Transverse colon (tissue), 4 donors: Measurements from ENCODE around the gene TNFRSF1B. TPM values are rescaled to one million over a fixed set of nuclear protein-coding genes. Genes with fewer than 3 reads are reported as not detected.

ENCODE experiments used
- DNase-seq: peaks from one replicate; pipeline ENCODE4 v3.0.0-alpha.2; 2019
- H3K27ac ChIP-seq, 4 donors: fragments of 200-600 bp; sonication (generic); 2 replicates each; pipeline ENCODE4 v1.5.1; 2016 to 2018; ENCODE audit warnings: inconsistent platforms in 4 of 4
- H3K27me3 ChIP-seq: fragments of 200-600 bp; sonication (generic); 2 replicates; pipeline ENCODE4 v1.5.1; 2017; ENCODE audit warnings: inconsistent platforms
- H3K36me3 ChIP-seq, 4 donors: fragments of 200-600 bp; sonication (generic); 2 replicates each; pipeline ENCODE4 v1.5.1; 2017 to 2019; ENCODE audit warnings: inconsistent platforms in 4 of 4
- H3K4me1 ChIP-seq, 4 donors: fragments of 200-600 bp; sonication (generic); 2 replicates each; pipeline ENCODE4 v1.5.1; 2017 to 2020; ENCODE audit warnings: inconsistent platforms in 4 of 4
- H3K4me3 ChIP-seq, 4 donors: fragments of 200-600 bp; sonication (generic); 1 replicate in 1 of 4; 2 replicates in 3 of 4; pipeline versions ENCODE4 v1.5.1 to v1.6.1; 2017 to 2019; ENCODE audit warnings: inconsistent platforms in 4 of 4
- H3K9me3 ChIP-seq, 2 donors: fragments of 200-600 bp; sonication (generic); 2 replicates each; pipeline ENCODE4 v1.5.1; 2017 to 2019; ENCODE audit warnings: inconsistent platforms in 2 of 2
- CTCF ChIP-seq, 5 experiments: fragments of 200-600 bp in 3 of 5; fragments of 450-650 bp in 2 of 5; sonication (generic) in 3 of 5; IDR thresholded peaks; 1 replicate in 2 of 5; 2 replicates in 3 of 5; pipeline ENCODE4 v1.5.1; 2016 to 2017; ENCODE audit warnings: antibody characterized with exemption in 5 of 5, inconsistent platforms in 3 of 5, mild to moderate bottlenecking in 2 of 5, moderate library complexity in 1 of 5
- EP300 ChIP-seq: sonication (generic); formaldehyde crosslinking; IDR thresholded peaks from one replicate; pipeline ENCODE4 v1.6.1; 2017; ENCODE audit warnings: antibody characterized with exemption, low read depth
- POLR2A ChIP-seq: fragments of 450-650 bp; IDR thresholded peaks from one replicate; pipeline ENCODE4 v1.6.1; 2016; ENCODE audit warnings: antibody characterized with exemption, mild to moderate bottlenecking, moderate library complexity
- POLR2AphosphoS5 ChIP-seq, 3 donors: sonication (generic); formaldehyde crosslinking; IDR thresholded peaks; one replicate each; pipeline ENCODE4 v1.6.1; 2016; ENCODE audit warnings: antibody characterized with exemption in 3 of 3
- WGBS, 2 donors: methylation state at CpG; one replicate each; pipeline ENCODE4 v1.1.5; 2018; ENCODE audit warnings: low coverage in 1 of 2; 5-methylcytosine and 5-hydroxymethylcytosine counted together
- in situ Hi-C, 4 donors: fragments of 200-750 bp; cut with MboI; loops; one replicate each; pipeline versions ENCODE4 v1.15.0 to v1.15.1; 2017; ENCODE audit warnings: low sequenced_read_pairs in 3 of 4, low pct_ligation_motif_present in 1 of 4, low pct_unique_long_range_greater_than_20kb in 1 of 4
- intact Hi-C: fragments of 100-400 bp; cut with DNase I; formaldehyde crosslinking; loops from one replicate; pipeline ENCODE4 v1.15.1; 2023; ENCODE audit warnings: low total_unique reads
- total RNA-seq, 4 donors: library from RNA; depleted of rRNA; stranded (reverse); fragments of >200 nt; gene quantifications; one replicate each; pipeline ENCODE4 v1.1.0, GENCODE V29; 2016

TNFRSF1B gene
- total RNA-seq, 4 donors from 2014 or later: 11.1 to 17.3 (median 15.3) TPM

DNA sequence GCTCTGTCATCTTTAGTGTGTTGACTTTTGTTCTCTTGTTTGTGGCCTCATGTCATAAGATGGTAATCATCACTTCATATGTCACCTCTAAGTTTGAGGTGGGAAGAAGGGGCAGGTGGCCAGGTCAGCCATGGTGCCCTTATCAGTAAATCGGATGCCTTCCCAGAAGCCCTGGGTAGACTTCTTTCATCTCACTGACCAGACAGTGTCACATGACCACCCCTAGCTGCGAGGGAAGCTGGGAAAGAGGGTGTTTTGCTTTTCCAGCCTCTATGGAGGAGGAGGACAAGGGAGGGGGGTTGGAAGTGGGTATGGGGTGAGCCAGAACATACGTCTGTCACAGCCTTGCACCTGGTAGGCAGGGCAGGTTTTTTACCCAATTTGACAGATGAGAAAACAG lies 28.6 kb downstream of the TNFRSF1B start:
- no peak for DNase-seq
- no peak for TF ChIP-seq CTCF (IDR thresholded peaks at IDR 0.05)
- TF ChIP-seq POLR2AphosphoS5 (IDR thresholded peaks at IDR 0.05): no peak
- TF ChIP-seq EP300: no peak
- TF ChIP-seq POLR2A: no peak
- Histone ChIP-seq H3K4me1 (no peaks in the 10 kb centered on the region), H3K27ac (no peak overlapping the region), H3K36me3 (no peaks in the 10 kb centered on the region), H3K9me3 (no peaks in the 10 kb centered on the region), H3K4me3 (no peak overlapping the region), H3K27me3 (no peaks in the 10 kb centered on the region)
- intact Hi-C loops (no loop called here), in situ Hi-C loops (no loop called here)
- 75% methylated on average over 3 of the region's 3 CpGs; no CpG with 5 or more reads in 1 of the 2 donors for WGBS, 2 donors

GRCh38 chr1:12196641-12197482 lies 30.1 kb downstream of the TNFRSF1B start:
- Histone ChIP-seq H3K27ac (no peak overlapping the region), H3K9me3 (no peaks in the 10 kb centered on the region), H3K4me1 (no peaks in the 10 kb centered on the region), H3K36me3 (no peaks in the 10 kb centered on the region), H3K4me3 (no peak overlapping the region), H3K27me3 (no peaks in the 10 kb centered on the region)
- intact Hi-C loops (no loop called here), in situ Hi-C loops (no loop called here)
- peak; percentile 47 for DNase-seq
- no peak for TF ChIP-seq CTCF (IDR thresholded peaks at IDR 0.05)
- peak in 1 of 3 donors; percentile 16 for TF ChIP-seq POLR2AphosphoS5 (IDR thresholded peaks at IDR 0.05)
- no peak for TF ChIP-seq EP300
- TF ChIP-seq POLR2A: no peak
- 78% methylated on average over 20 of the region's 20 CpGs; no CpG with 5 or more reads in 1 of the 2 donors for WGBS, 2 donors

DNA sequence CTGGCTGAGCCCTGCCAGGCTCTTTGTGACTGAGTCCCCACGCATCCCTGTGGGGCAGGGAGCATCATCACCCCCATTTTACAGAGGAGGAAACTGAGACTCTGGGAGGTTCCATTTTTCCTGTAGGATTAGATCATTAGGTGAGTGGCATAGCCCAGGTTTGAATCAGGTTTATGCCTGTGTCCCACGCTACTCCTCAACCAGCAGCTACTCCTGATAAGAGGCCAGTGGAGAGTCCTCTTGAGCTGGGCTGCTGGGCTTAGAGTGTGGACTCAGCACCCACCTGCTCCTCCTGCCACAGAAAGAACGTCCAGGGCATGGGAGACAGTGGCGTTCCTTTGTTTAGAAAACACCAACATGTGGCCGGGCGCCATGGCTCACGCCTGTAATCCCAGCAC lies 30.7 kb downstream of the TNFRSF1B start:
- Histone ChIP-seq H3K9me3 (no peaks in the 10 kb centered on the region), H3K27me3 (no peaks in the 10 kb centered on the region), H3K4me3 (no peak overlapping the region), H3K27ac (no peak overlapping the region), H3K4me1 (no peaks in the 10 kb centered on the region), H3K36me3 (no peaks in the 10 kb centered on the region)
- DNase-seq: no peak
- intact Hi-C loops: no loop called here
- 78% methylated on average over 7 of the region's 7 CpGs; no CpG with 5 or more reads in 1 of the 2 donors for WGBS, 2 donors
- in situ Hi-C loops: no loop called here
- TF ChIP-seq EP300 (no peak), POLR2AphosphoS5 (IDR thresholded peaks at IDR 0.05) (no peak)

- intact Hi-C loops: no loop called here
- 92 to 94% methylated on average over 6 to 7 of the region's 7 CpGs for WGBS, 2 donors
- no peak overlapping the region for H3K4me3 ChIP-seq
- no peaks in the 10 kb centered on the region for H3K27me3 ChIP-seq
- no peak for TF ChIP-seq CTCF (IDR thresholded peaks at IDR 0.05)
- TF ChIP-seq EP300: no peak
- TF ChIP-seq POLR2A: no peak
- no peak for TF ChIP-seq POLR2AphosphoS5 (IDR thresholded peaks at IDR 0.05)
- no peaks in the 10 kb centered on the region for H3K9me3 ChIP-seq
- DNase-seq: no peak
- H3K27ac ChIP-seq: no peak overlapping the region
- in situ Hi-C loops: no loop called here
- H3K36me3 ChIP-seq: no peaks in the 10 kb centered on the region
- H3K4me1 ChIP-seq: no peaks in the 10 kb centered on the region
Measured at GRCh38 chr1:12200208-12200607, 33.4 kb downstream of the TNFRSF1B start.
